ENCODE measurements around the gene TMEM72. TPM values are rescaled to one million over a fixed set of nuclear protein-coding genes. Genes with fewer than 3 reads are reported as not detected.

The TMEM72 gene
- total and polyA plus RNA-seq, 2 experiments from 2014 or later = not detected

DNA sequence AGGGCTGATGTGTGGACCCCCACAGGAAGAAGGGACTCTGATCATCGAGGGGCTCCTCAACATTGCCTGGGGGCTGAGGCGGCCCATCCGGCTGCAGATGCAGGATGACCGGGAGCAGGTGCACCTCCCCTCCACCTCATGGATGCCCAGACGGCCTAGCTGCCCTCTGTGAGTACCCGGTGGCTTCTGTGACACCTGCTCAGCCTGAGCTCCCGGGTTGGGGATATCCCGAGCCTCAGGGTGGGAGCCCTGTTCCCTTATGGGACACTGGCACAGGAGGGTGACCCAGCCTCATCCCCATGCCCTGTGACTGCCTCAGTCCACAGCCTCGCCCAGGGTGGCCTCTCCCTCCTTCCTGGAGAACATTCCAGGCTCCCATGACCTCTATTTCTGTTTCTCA lies 71.4 kb downstream of the TMEM72 start:
- H3K27me3 Mint-ChIP-seq (ENCODE audit: insufficient read depth, low read depth, poor library complexity) = peaks cover 19% of the 10 kb centered on the region
- no peak overlapping the region for H3K4me3 Mint-ChIP-seq
- Histone ChIP-seq H3K4me1 (ENCODE audit: insufficient read depth) (peaks cover 39% of the 10 kb centered on the region), H2AFZ (no peak overlapping the region), H3K9me2 (ENCODE audit: insufficient read depth) (no peaks in the 10 kb centered on the region), H3F3A (replicated peaks; ENCODE audit: low read depth) (no peaks in the 10 kb centered on the region), H3K27me3 (ENCODE audit: insufficient read depth) (no peaks in the 10 kb centered on the region), H3K4me3 (no peak overlapping the region), H4K20me1 (replicated peaks; ENCODE audit: insufficient read depth) (no peaks in the 10 kb centered on the region), H3K79me2 (replicated peaks; ENCODE audit: insufficient read depth) (no peaks in the 10 kb centered on the region), H3K27ac (ENCODE audit: low read depth) (no peak overlapping the region), H3K4me2 (no peak overlapping the region), H3K36me3 (ENCODE audit: insufficient read depth) (no peaks in the 10 kb centered on the region)
- peaks cover 56% of the 10 kb centered on the region for H3K4me1 Mint-ChIP-seq
- H3K36me3 Mint-ChIP-seq (ENCODE audit: low read depth) = no peaks in the 10 kb centered on the region; the same call in 2 of the 3 replicates
- DNase-seq (ENCODE audit: low spot score) (no peak), ATAC-seq (no peak)
- H3K27ac Mint-ChIP-seq = no peak overlapping the region
- TF ChIP-seq, protein P1, sequence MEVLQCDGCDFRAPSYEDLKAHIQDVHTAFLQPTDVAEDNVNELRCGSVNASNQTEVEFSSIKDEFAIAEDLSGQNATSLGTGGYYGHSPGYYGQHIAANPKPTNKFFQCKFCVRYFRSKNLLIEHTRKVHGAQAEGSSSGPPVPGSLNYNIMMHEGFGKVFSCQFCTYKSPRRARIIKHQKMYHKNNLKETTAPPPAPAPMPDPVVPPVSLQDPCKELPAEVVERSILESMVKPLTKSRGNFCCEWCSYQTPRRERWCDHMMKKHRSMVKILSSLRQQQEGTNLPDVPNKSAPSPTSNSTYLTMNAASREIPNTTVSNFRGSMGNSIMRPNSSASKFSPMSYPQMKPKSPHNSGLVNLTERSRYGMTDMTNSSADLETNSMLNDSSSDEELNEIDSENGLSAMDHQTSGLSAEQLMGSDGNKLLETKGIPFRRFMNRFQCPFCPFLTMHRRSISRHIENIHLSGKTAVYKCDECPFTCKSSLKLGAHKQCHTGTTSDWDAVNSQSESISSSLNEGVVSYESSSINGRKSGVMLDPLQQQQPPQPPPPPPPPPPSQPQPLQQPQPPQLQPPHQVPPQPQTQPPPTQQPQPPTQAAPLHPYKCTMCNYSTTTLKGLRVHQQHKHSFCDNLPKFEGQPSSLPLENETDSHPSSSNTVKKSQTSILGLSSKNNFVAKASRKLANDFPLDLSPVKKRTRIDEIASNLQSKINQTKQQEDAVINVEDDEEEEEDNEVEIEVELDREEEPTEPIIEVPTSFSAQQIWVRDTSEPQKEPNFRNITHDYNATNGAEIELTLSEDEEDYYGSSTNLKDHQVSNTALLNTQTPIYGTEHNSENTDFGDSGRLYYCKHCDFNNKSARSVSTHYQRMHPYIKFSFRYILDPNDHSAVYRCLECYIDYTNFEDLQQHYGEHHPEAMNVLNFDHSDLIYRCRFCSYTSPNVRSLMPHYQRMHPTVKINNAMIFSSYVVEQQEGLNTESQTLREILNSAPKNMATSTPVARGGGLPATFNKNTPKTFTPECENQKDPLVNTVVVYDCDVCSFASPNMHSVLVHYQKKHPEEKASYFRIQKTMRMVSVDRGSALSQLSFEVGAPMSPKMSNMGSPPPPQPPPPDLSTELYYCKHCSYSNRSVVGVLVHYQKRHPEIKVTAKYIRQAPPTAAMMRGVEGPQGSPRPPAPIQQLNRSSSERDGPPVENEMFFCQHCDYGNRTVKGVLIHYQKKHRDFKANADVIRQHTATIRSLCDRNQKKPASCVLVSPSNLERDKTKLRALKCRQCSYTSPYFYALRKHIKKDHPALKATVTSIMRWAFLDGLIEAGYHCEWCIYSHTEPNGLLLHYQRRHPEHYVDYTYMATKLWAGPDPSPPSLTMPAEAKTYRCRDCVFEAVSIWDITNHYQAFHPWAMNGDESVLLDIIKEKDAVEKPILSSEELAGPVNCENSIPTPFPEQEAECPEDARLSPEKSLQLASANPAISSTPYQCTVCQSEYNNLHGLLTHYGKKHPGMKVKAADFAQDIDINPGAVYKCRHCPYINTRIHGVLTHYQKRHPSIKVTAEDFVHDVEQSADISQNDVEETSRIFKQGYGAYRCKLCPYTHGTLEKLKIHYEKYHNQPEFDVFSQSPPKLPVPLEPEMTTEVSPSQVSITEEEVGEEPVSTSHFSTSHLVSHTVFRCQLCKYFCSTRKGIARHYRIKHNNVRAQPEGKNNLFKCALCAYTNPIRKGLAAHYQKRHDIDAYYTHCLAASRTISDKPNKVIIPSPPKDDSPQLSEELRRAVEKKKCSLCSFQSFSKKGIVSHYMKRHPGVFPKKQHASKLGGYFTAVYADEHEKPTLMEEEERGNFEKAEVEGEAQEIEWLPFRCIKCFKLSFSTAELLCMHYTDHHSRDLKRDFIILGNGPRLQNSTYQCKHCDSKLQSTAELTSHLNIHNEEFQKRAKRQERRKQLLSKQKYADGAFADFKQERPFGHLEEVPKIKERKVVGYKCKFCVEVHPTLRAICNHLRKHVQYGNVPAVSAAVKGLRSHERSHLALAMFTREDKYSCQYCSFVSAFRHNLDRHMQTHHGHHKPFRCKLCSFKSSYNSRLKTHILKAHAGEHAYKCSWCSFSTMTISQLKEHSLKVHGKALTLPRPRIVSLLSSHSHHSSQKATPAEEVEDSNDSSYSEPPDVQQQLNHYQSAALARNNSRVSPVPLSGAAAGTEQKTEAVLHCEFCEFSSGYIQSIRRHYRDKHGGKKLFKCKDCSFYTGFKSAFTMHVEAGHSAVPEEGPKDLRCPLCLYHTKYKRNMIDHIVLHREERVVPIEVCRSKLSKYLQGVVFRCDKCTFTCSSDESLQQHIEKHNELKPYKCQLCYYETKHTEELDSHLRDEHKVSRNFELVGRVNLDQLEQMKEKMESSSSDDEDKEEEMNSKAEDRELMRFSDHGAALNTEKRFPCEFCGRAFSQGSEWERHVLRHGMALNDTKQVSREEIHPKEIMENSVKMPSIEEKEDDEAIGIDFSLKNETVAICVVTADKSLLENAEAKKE (CRISPR knock-in tag; IDR thresholded peaks at IDR 0.05) = no peak
- TF ChIP-seq ZNF114 (CRISPR knock-in tag; IDR thresholded peaks at IDR 0.05) = no peak
- TF ChIP-seq EZH2phosphoT487 (IDR thresholded peaks at IDR 0.05; ENCODE audit: unreplicated experiment) = no peak
- TF ChIP-seq POLR2AphosphoS5 (IDR thresholded peaks at IDR 0.05; ENCODE audit: low read depth) = no peak
- TF ChIP-seq, protein P2, sequence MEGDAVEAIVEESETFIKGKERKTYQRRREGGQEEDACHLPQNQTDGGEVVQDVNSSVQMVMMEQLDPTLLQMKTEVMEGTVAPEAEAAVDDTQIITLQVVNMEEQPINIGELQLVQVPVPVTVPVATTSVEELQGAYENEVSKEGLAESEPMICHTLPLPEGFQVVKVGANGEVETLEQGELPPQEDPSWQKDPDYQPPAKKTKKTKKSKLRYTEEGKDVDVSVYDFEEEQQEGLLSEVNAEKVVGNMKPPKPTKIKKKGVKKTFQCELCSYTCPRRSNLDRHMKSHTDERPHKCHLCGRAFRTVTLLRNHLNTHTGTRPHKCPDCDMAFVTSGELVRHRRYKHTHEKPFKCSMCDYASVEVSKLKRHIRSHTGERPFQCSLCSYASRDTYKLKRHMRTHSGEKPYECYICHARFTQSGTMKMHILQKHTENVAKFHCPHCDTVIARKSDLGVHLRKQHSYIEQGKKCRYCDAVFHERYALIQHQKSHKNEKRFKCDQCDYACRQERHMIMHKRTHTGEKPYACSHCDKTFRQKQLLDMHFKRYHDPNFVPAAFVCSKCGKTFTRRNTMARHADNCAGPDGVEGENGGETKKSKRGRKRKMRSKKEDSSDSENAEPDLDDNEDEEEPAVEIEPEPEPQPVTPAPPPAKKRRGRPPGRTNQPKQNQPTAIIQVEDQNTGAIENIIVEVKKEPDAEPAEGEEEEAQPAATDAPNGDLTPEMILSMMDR (conservative IDR thresholded peaks at IDR 0.05; ENCODE audit: low read depth in 2 of 2) = no peak
- TF ChIP-seq JUNB (IDR thresholded peaks at IDR 0.05; ENCODE audit: unreplicated experiment) = no peak
- TF ChIP-seq, protein P3, sequence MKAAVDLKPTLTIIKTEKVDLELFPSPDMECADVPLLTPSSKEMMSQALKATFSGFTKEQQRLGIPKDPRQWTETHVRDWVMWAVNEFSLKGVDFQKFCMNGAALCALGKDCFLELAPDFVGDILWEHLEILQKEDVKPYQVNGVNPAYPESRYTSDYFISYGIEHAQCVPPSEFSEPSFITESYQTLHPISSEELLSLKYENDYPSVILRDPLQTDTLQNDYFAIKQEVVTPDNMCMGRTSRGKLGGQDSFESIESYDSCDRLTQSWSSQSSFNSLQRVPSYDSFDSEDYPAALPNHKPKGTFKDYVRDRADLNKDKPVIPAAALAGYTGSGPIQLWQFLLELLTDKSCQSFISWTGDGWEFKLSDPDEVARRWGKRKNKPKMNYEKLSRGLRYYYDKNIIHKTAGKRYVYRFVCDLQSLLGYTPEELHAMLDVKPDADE (IDR thresholded peaks at IDR 0.05) = no peak
- TF ChIP-seq ZNF331 (CRISPR knock-in tag; IDR thresholded peaks at IDR 0.05; ENCODE audit: low read depth) = no peak
- TF ChIP-seq EZH2 (IDR thresholded peaks at IDR 0.05; ENCODE audit: low read depth, unreplicated experiment) = no peak
- no peak for TF ChIP-seq STAT1 (IDR thresholded peaks at IDR 0.05; ENCODE audit: unreplicated experiment)
- TF ChIP-seq, protein P4, sequence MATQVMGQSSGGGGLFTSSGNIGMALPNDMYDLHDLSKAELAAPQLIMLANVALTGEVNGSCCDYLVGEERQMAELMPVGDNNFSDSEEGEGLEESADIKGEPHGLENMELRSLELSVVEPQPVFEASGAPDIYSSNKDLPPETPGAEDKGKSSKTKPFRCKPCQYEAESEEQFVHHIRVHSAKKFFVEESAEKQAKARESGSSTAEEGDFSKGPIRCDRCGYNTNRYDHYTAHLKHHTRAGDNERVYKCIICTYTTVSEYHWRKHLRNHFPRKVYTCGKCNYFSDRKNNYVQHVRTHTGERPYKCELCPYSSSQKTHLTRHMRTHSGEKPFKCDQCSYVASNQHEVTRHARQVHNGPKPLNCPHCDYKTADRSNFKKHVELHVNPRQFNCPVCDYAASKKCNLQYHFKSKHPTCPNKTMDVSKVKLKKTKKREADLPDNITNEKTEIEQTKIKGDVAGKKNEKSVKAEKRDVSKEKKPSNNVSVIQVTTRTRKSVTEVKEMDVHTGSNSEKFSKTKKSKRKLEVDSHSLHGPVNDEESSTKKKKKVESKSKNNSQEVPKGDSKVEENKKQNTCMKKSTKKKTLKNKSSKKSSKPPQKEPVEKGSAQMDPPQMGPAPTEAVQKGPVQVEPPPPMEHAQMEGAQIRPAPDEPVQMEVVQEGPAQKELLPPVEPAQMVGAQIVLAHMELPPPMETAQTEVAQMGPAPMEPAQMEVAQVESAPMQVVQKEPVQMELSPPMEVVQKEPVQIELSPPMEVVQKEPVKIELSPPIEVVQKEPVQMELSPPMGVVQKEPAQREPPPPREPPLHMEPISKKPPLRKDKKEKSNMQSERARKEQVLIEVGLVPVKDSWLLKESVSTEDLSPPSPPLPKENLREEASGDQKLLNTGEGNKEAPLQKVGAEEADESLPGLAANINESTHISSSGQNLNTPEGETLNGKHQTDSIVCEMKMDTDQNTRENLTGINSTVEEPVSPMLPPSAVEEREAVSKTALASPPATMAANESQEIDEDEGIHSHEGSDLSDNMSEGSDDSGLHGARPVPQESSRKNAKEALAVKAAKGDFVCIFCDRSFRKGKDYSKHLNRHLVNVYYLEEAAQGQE (IDR thresholded peaks at IDR 0.05; ENCODE audit: unreplicated experiment) = no peak
- no peak for TF ChIP-seq CREB1 (CRISPR knock-in tag; IDR thresholded peaks at IDR 0.05; ENCODE audit: low read depth)
- TF ChIP-seq NANOG (IDR thresholded peaks at IDR 0.05; ENCODE audit: borderline replicate concordance) = no peak
- no peaks in the 10 kb centered on the region for H3K9me3 Mint-ChIP-seq

Measured in GM23338 (cell line).